Nephron (organoid): ENCODE measurements around the gene GAS7.

Experiments
- H3K27ac Mint-ChIP-seq, 3 experiments: 2 replicates each; pipeline ENCODE4 v1.8.0; 2020; ENCODE audit warnings: mixed read lengths in 3 of 3, mild to moderate bottlenecking in 2 of 3, moderate library complexity in 1 of 3
- H3K27me3 Mint-ChIP-seq: 2 replicates; pipeline ENCODE4 v1.8.0; 2021; ENCODE audit warnings: low read depth, mild to moderate bottlenecking, moderate library complexity, mixed read lengths
- H3K36me3 Mint-ChIP-seq: 2 replicates; pipeline ENCODE4 v1.8.0; 2020; ENCODE audit warnings: low read depth, mixed read lengths
- H3K4me1 Mint-ChIP-seq: 2 replicates; pipeline ENCODE4 v1.8.0; 2020; ENCODE audit warnings: mixed read lengths
- H3K4me3 Mint-ChIP-seq, 3 experiments: 2 replicates each; pipeline ENCODE4 v1.8.0; 2020; ENCODE audit warnings: mild to moderate bottlenecking in 3 of 3, mixed read lengths in 3 of 3, moderate library complexity in 2 of 3
- H3K9me3 Mint-ChIP-seq: 2 replicates; pipeline ENCODE4 v1.8.0; 2020; ENCODE audit warnings: mixed read lengths
- CTCF ChIP-seq, 3 experiments: fragments of 200-600 bp; sonication (generic); IDR thresholded peaks; one replicate each; pipeline ENCODE4 v1.5.0; 2021; ENCODE audit warnings: antibody characterized with exemption in 3 of 3; ENCODE audit not compliant: unreplicated experiment in 3 of 3

GAS7 gene

GRCh38 chr17:9883451-9883850 is 315.0 kb downstream of the GAS7 start:
- H3K27me3 Mint-ChIP-seq, result peaks cover 4% of the 10 kb centered on the region
- no peak overlapping the region for H3K27ac Mint-ChIP-seq
- TF ChIP-seq CTCF (IDR thresholded peaks at IDR 0.05; ENCODE audit: unreplicated experiment in 3 of 3), result no peak
- no peak overlapping the region for H3K4me3 Mint-ChIP-seq
- no peaks in the 10 kb centered on the region for H3K4me1 Mint-ChIP-seq
- peaks cover 38% of the 10 kb centered on the region for H3K9me3 Mint-ChIP-seq
- H3K36me3 Mint-ChIP-seq, result no peaks in the 10 kb centered on the region

GRCh38 chr17:9880582-9880999 is 317.8 kb downstream of the GAS7 start:
- H3K4me3 Mint-ChIP-seq, result no peak overlapping the region
- H3K27me3 Mint-ChIP-seq, result no peaks in the 10 kb centered on the region
- no peaks in the 10 kb centered on the region for H3K36me3 Mint-ChIP-seq
- no peak overlapping the region for H3K27ac Mint-ChIP-seq
- H3K9me3 Mint-ChIP-seq, result peaks cover 38% of the 10 kb centered on the region
- no peak for TF ChIP-seq CTCF (IDR thresholded peaks at IDR 0.05; ENCODE audit: unreplicated experiment in 3 of 3)
- H3K4me1 Mint-ChIP-seq, result peaks cover 5% of the 10 kb centered on the region

- Mint-ChIP-seq H3K4me3 (no peak overlapping the region), H3K27me3 (no peaks in the 10 kb centered on the region), H3K27ac (no peak overlapping the region), H3K9me3 (peaks cover 33% of the 10 kb centered on the region), H3K36me3 (no peaks in the 10 kb centered on the region), H3K4me1 (peaks cover 12% of the 10 kb centered on the region)
- TF ChIP-seq CTCF (IDR thresholded peaks at IDR 0.05; ENCODE audit: unreplicated experiment in 3 of 3), result no peak
These were observed 319.4 kb downstream of the GAS7 start for GRCh38 chr17:9878786-9879525.

- Mint-ChIP-seq H3K27me3 (no peaks in the 10 kb centered on the region), H3K36me3 (no peaks in the 10 kb centered on the region), H3K4me1 (peaks cover 12% of the 10 kb centered on the region), H3K27ac (no peak overlapping the region), H3K4me3 (no peak overlapping the region), H3K9me3 (peaks cover 30% of the 10 kb centered on the region)
- TF ChIP-seq CTCF (IDR thresholded peaks at IDR 0.05; ENCODE audit: unreplicated experiment in 3 of 3), result no peak
These were observed 320.1 kb downstream of the GAS7 start for GRCh38 chr17:9878356-9878755.

- Mint-ChIP-seq H3K27me3 (peaks cover 3% of the 10 kb centered on the region), H3K36me3 (no peaks in the 10 kb centered on the region), H3K4me1 (peaks cover 12% of the 10 kb centered on the region), H3K9me3 (peaks cover 8% of the 10 kb centered on the region), H3K4me3 (no peak overlapping the region), H3K27ac (peak overlapping the region in 2 of 3 experiments; percentile 37 to 68)
- TF ChIP-seq CTCF (IDR thresholded peaks at IDR 0.05; ENCODE audit: unreplicated experiment in 3 of 3), result no peak
These were observed 323.0 kb downstream of the GAS7 start for GRCh38 chr17:9875441-9875840.

- Mint-ChIP-seq H3K4me1 (peaks cover 12% of the 10 kb centered on the region), H3K36me3 (no peaks in the 10 kb centered on the region), H3K27me3 (peaks cover 3% of the 10 kb centered on the region), H3K27ac (no peak overlapping the region), H3K4me3 (no peak overlapping the region), H3K9me3 (peaks cover 1% of the 10 kb centered on the region)
- TF ChIP-seq CTCF (IDR thresholded peaks at IDR 0.05; ENCODE audit: unreplicated experiment in 3 of 3), result no peak
These were observed 323.7 kb downstream of the GAS7 start for GRCh38 chr17:9874722-9875121.
